OCI-LY3 (cell line): ENCODE measurements around the gene SLC25A24.

Experiments used
- H2AFZ ChIP-seq: fragments of 200-600, 300-600 bp; shearing (Covaris generic); 2 replicates; pipeline ENCODE4 v1.6.0; 2014; ENCODE audit warnings: antibody characterized with exemption, low read depth, low read length
- H3K27ac ChIP-seq: fragments of 200-600, 300-600 bp; sonication (generic); 2 replicates; pipeline ENCODE4 v1.5.1; 2014; ENCODE audit warnings: mild to moderate bottlenecking, low read length, moderate library complexity, mixed read lengths
- H3K27me3 ChIP-seq: fragments of 200-600, 300-600 bp; sonication (generic); 2 replicates; pipeline ENCODE4 v1.6.1; 2014; ENCODE audit warnings: low read depth, low read length, mixed read lengths
- H3K36me3 ChIP-seq: fragments of 200-600, 300-600 bp; sonication (generic); replicated peaks from 2 replicates; pipeline ENCODE3; 2014; ENCODE audit warnings: low read depth, low read length, mixed read lengths
- H3K4me1 ChIP-seq: fragments of 300-600, 200-600 bp; sonication (generic); 2 replicates; pipeline ENCODE4 v1.6.1; 2014; ENCODE audit warnings: low read length, mixed read lengths
- H3K4me2 ChIP-seq: fragments of 200-600, 300-600 bp; sonication (generic); 2 replicates; pipeline ENCODE4 v1.6.1; 2014; ENCODE audit warnings: low read length, mixed read lengths
- H3K4me3 ChIP-seq: fragments of 300-600, 200-600 bp; sonication (generic); 2 replicates; pipeline ENCODE4 v1.5.1; 2014; ENCODE audit warnings: antibody characterized with exemption, mild to moderate bottlenecking, low read length, moderate library complexity
- H3K79me2 ChIP-seq: fragments of 300-600, 200-600 bp; shearing (Covaris generic); 2 replicates; pipeline ENCODE4 v1.6.1; 2014; ENCODE audit warnings: mild to moderate bottlenecking, low read length, mixed read lengths
- H3K9ac ChIP-seq: fragments of 300-600, 200-600 bp; shearing (Covaris generic); 2 replicates; pipeline ENCODE4 v1.6.0; 2014; ENCODE audit warnings: mild to moderate bottlenecking, low read length, moderate library complexity
- H3K9me3 ChIP-seq: fragments of 200-600, 300-600 bp; shearing (Covaris generic); 2 replicates; pipeline ENCODE4 v1.6.1; 2014; ENCODE audit warnings: low read length, mixed read lengths; ENCODE audit not compliant: insufficient read depth
- H4K20me1 ChIP-seq: fragments of 200-600, 300-600 bp; sonication (generic); 2 replicates; pipeline ENCODE4 v1.6.1; 2016; ENCODE audit warnings: low read length, mixed read lengths; ENCODE audit not compliant: insufficient read depth
- CTCF ChIP-seq: fragments of 200-600, 300-600 bp; sonication (generic); IDR thresholded peaks from 2 replicates; pipeline ENCODE4 v1.5.1; 2014; ENCODE audit warnings: antibody characterized with exemption, low read length, low read depth
- EZH2phosphoT487 ChIP-seq: fragments of 200-600 bp; shearing (Covaris generic); IDR thresholded peaks from 2 replicates; pipeline ENCODE4 v1.6.1; 2018; ENCODE audit warnings: antibody characterized with exemption, mixed run types, low read depth

Gene SLC25A24

GRCh38 chr1:108117945-108118902 is 81.9 kb downstream of the SLC25A24 start:
- H3K36me3 ChIP-seq, result no peaks in the 10 kb centered on the region
- no peak overlapping the region for H2AFZ ChIP-seq
- 0 out of 2 replicates have a peak, but pooled peaks cover 12% of the 10 kb centered on the region for H3K27me3 ChIP-seq
- H4K20me1 ChIP-seq, result no peaks in the 10 kb centered on the region
- no peak overlapping the region for H3K27ac ChIP-seq
- TF ChIP-seq CTCF, result no peak
- no peak for TF ChIP-seq EZH2phosphoT487
- H3K9me3 ChIP-seq, result no peaks in the 10 kb centered on the region
- H3K79me2 ChIP-seq, result no peaks in the 10 kb centered on the region
- no peaks in the 10 kb centered on the region for H3K4me1 ChIP-seq
- no peak overlapping the region for H3K9ac ChIP-seq
- no peak overlapping the region for H3K4me3 ChIP-seq
- no peak overlapping the region for H3K4me2 ChIP-seq

- no peaks in the 10 kb centered on the region for H3K9me3 ChIP-seq
- H4K20me1 ChIP-seq, result no peaks in the 10 kb centered on the region
- TF ChIP-seq EZH2phosphoT487 (no peak), CTCF (no peak)
- no peak overlapping the region for H3K4me3 ChIP-seq
- H3K27me3 ChIP-seq, result 0 out of 2 replicates have a peak, but pooled peaks cover 12% of the 10 kb centered on the region
- H2AFZ ChIP-seq, result no peak overlapping the region
- H3K4me1 ChIP-seq, result no peaks in the 10 kb centered on the region
- no peaks in the 10 kb centered on the region for H3K79me2 ChIP-seq
- H3K36me3 ChIP-seq, result no peaks in the 10 kb centered on the region
- H3K27ac ChIP-seq, result no peak overlapping the region
- H3K9ac ChIP-seq, result no peak overlapping the region
- no peak overlapping the region for H3K4me2 ChIP-seq
Observed at GRCh38 chr1:108117237-108117636, 82.9 kb downstream of the SLC25A24 start.

GRCh38 chr1:108114033-108114599 is 86.0 kb downstream of the SLC25A24 start:
- Histone ChIP-seq H3K4me1 (no peaks in the 10 kb centered on the region), H3K9me3 (no peaks in the 10 kb centered on the region), H3K4me3 (no peak overlapping the region), H3K79me2 (no peaks in the 10 kb centered on the region), H3K36me3 (no peaks in the 10 kb centered on the region), H3K4me2 (no peak overlapping the region), H3K9ac (no peak overlapping the region), H3K27me3 (0 out of 2 replicates have a peak, but pooled peaks cover 2% of the 10 kb centered on the region), H3K27ac (no peak overlapping the region), H4K20me1 (no peaks in the 10 kb centered on the region), H2AFZ (no peak overlapping the region)
- TF ChIP-seq EZH2phosphoT487 (no peak), CTCF (no peak)

- no peaks in the 10 kb centered on the region for H3K79me2 ChIP-seq
- no peak overlapping the region for H3K27ac ChIP-seq
- H3K36me3 ChIP-seq, result no peaks in the 10 kb centered on the region
- no peaks in the 10 kb centered on the region for H3K4me1 ChIP-seq
- TF ChIP-seq CTCF, result no peak
- H3K9ac ChIP-seq, result no peak overlapping the region
- no peaks in the 10 kb centered on the region for H4K20me1 ChIP-seq
- no peak overlapping the region for H3K4me2 ChIP-seq
- no peak overlapping the region for H3K4me3 ChIP-seq
- H3K27me3 ChIP-seq, result no peaks in the 10 kb centered on the region
- no peak overlapping the region for H2AFZ ChIP-seq
- no peaks in the 10 kb centered on the region for H3K9me3 ChIP-seq
Observed at GRCh38 chr1:108113496-108113895, 86.6 kb downstream of the SLC25A24 start.
